RWPE2 (cell line): ENCODE results near the gene MPG.

ENCODE experiments used
- ATAC-seq: fragments of 200-7000 bp; cut with Tn5 transposase; 3 replicates; pipeline ENCODE4 v1.9.1; 2021; ENCODE audit warnings: low read depth
- DNase-seq: peaks from one replicate; pipeline ENCODE4 v3.0.0-alpha.2; 2020; ENCODE audit warnings: low spot score
- H3K27ac ChIP-seq: fragments of 450-650 bp; 2 replicates; pipeline ENCODE4 v1.5.1; 2017; ENCODE audit warnings: mild to moderate bottlenecking; ENCODE audit not compliant: poor library complexity, severe bottlenecking
- H3K27me3 ChIP-seq: fragments of 250-450 bp; sonication (Bioruptor Pico); 2 replicates; pipeline ENCODE4 v1.5.1; 2021; ENCODE audit warnings: mild to moderate bottlenecking, moderate library complexity; ENCODE audit not compliant: insufficient read depth, poor library complexity, severe bottlenecking
- H3K36me3 ChIP-seq: fragments of 250-450 bp; sonication (Bioruptor Pico); 2 replicates; pipeline ENCODE4 v1.5.1; 2020; ENCODE audit warnings: low read depth, mild to moderate bottlenecking, moderate library complexity
- H3K4me1 ChIP-seq: fragments of 250-450 bp; sonication (Bioruptor Pico); 2 replicates; pipeline ENCODE4 v1.5.1; 2021; ENCODE audit warnings: mild to moderate bottlenecking, moderate library complexity; ENCODE audit not compliant: insufficient read depth, poor library complexity, severe bottlenecking
- H3K4me3 ChIP-seq: fragments of 250-450 bp; sonication (Bioruptor Pico); 2 replicates; pipeline ENCODE4 v1.5.1; 2021; ENCODE audit warnings: mild to moderate bottlenecking, moderate library complexity; ENCODE audit not compliant: severe bottlenecking
- H3K9me3 ChIP-seq: fragments of 250-450 bp; sonication (Bioruptor Pico); 2 replicates; pipeline ENCODE4 v1.5.1; 2021; ENCODE audit warnings: mild to moderate bottlenecking, moderate library complexity; ENCODE audit not compliant: severe bottlenecking
- TF ChIP-seq, protein P1 (sequence below): fragments of 450-650 bp; IDR thresholded peaks from one replicate; pipeline ENCODE4 v1.5.1; 2017; ENCODE audit warnings: mild to moderate bottlenecking, moderate library complexity; ENCODE audit not compliant: poor library complexity, severe bottlenecking

MPG gene

DNA sequence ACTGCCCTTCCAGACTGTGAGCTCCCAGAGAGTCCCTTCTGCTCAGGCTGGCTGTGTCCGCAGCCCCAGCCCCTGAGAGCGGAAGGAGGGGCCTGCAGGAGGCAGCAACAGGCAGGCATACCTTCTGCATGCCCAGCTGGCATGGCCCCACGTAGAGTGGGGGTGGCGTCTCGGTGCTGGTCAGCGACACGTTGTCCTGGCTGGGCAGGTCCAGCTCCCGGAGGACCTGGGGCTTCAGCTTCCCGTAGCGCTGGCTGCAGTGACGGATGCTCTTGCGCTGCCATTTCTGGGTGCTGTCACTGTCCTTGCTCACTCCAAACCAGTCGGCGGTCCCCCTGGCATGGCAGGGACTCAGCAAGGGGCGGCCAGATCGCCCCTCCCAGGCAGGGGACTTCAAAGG lies 14.6 kb upstream of the MPG start:
- Histone ChIP-seq H3K9me3 (no peaks in the 10 kb centered on the region), H3K36me3 (peaks cover 39% of the 10 kb centered on the region), H3K4me3 (no peak overlapping the region), H3K27me3 (no peaks in the 10 kb centered on the region), H3K4me1 (no peaks in the 10 kb centered on the region), H3K27ac (no peak overlapping the region)
- TF ChIP-seq, protein P1, sequence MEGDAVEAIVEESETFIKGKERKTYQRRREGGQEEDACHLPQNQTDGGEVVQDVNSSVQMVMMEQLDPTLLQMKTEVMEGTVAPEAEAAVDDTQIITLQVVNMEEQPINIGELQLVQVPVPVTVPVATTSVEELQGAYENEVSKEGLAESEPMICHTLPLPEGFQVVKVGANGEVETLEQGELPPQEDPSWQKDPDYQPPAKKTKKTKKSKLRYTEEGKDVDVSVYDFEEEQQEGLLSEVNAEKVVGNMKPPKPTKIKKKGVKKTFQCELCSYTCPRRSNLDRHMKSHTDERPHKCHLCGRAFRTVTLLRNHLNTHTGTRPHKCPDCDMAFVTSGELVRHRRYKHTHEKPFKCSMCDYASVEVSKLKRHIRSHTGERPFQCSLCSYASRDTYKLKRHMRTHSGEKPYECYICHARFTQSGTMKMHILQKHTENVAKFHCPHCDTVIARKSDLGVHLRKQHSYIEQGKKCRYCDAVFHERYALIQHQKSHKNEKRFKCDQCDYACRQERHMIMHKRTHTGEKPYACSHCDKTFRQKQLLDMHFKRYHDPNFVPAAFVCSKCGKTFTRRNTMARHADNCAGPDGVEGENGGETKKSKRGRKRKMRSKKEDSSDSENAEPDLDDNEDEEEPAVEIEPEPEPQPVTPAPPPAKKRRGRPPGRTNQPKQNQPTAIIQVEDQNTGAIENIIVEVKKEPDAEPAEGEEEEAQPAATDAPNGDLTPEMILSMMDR, result no peak
- ATAC-seq, result no peak
- no peak for DNase-seq

DNA sequence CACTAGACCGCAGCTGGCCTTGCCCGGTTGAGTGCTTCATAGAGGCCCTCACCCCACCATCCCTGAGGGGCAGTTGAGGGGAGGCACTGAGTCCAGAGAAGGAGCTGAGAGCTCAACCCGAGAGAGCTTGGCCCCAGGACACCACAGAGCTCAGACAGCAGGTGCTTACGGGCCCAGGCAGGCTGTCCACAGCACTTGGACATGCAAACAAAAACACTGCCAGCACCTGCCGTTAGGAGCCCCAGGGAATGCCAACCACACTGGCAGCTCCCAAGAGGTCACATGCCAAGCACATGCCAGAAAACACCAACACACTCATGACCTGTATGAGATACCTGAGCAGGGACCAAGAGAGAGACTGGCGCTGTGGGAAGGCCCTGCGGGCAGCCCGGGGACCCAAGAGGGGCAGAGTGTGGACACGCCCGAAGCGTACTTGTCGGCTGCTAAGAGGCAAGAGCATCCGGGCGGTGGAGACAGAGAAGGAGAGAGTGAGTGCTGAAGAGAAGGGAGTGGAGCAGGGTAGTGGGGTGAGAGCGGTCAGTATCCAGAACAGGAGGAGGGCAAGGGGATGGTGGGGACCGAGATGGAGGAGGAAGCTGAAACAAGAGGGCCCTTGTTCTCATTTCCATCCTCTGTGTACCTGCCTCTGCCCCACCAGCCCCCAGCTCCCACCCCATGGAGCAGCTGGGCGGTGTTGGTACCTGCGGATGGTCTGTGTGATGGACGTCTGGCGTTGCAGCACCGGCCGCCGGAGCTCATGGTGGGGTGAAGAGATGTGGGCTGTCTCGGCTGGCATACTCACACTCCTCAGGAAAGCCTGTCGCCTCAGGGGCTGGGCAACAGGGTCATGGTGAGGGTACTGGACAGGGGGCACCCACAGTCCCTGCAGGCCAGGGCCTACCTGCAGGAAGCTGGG lies 13.8 kb upstream of the MPG start:
- TF ChIP-seq, protein P1, result no peak
- no peak for DNase-seq
- Histone ChIP-seq H3K9me3 (no peaks in the 10 kb centered on the region), H3K27ac (no peak overlapping the region), H3K4me1 (no peaks in the 10 kb centered on the region), H3K4me3 (no peak overlapping the region), H3K27me3 (no peaks in the 10 kb centered on the region), H3K36me3 (peaks cover 31% of the 10 kb centered on the region)
- ATAC-seq, result no peak

DNA sequence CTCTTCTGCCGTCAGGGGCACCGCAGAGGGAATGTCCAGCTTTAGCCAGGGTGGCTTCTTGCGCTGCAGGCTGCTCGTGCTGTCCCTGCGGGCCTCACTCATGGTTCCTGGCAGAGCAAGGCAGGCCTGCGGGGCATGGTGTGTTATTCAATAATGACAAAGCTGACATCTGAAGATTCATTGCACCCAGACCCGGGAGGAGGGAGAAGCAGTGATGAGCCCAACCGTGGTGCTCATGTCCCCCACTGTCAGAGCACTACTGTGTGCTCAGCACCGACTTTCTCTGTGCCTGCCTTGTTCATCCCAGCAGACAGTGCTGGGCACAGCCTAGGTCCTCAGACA lies 13.1 kb upstream of the MPG start:
- H3K36me3 ChIP-seq, result peaks cover 25% of the 10 kb centered on the region

DNA sequence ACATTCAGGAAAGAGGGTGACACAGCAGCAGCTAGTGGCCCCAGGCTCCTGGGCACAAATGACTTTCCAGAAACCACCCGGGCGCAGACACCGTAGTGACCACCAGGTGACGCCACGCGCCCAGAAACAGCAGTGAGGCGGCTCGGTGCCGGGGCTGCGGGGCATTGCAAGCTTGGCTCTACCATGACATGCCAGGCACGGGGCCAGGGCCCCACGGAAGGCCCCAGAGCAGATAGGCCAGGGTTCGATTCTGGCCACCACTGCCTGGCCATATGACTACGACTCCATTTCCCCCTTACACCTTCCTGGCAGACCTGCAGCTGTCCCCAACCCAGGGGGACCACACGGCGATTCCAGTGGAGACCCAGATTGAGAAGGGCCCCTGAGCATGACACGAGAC lies 12.3 kb upstream of the MPG start:
- DNase-seq (peak; percentile 73), ATAC-seq (peak; percentile 70)
- Histone ChIP-seq H3K4me3 (no peak overlapping the region), H3K27me3 (no peaks in the 10 kb centered on the region), H3K36me3 (peaks cover 16% of the 10 kb centered on the region), H3K9me3 (no peaks in the 10 kb centered on the region), H3K27ac (no peak overlapping the region), H3K4me1 (no peaks in the 10 kb centered on the region)
- TF ChIP-seq, protein P1, result peak; percentile 97

More for the DNA sequence above, 13.1 kb upstream of the MPG start:
- H3K4me3 ChIP-seq, result no peak overlapping the region
- no peaks in the 10 kb centered on the region for H3K4me1 ChIP-seq
- H3K9me3 ChIP-seq, result no peaks in the 10 kb centered on the region
- TF ChIP-seq, protein P1, result no peak
- ATAC-seq, result no peak
- DNase-seq, result no peak
- H3K27me3 ChIP-seq, result no peaks in the 10 kb centered on the region
- no peak overlapping the region for H3K27ac ChIP-seq
